Measurements from ENCODE around the gene FAM234B. TPM values are rescaled to one million over a fixed set of nuclear protein-coding genes. Genes with fewer than 3 reads are reported as not detected.

The FAM234B gene
- total RNA-seq, 1 experiment from 2014 or later = 25.9 TPM

GRCh38 chr12:12999959-13000615 is 44.1 kb upstream of the FAM234B start, which contains the start of gene HEBP1 (continued):
- no peak for TF ChIP-seq ZNF425 (CRISPR knock-in tag; conservative IDR thresholded peaks at IDR 0.05)
- TF ChIP-seq TEAD4 (CRISPR knock-in tag; IDR thresholded peaks at IDR 0.05) = no peak
- no peak for TF ChIP-seq CTCF (IDR thresholded peaks at IDR 0.05)
- TF ChIP-seq ELF4 (CRISPR knock-in tag; IDR thresholded peaks at IDR 0.05; ENCODE audit: low read depth) = no peak
- no peak; the same call in 1 of the 2 replicates for TF ChIP-seq MLX (CRISPR knock-in tag; IDR thresholded peaks at IDR 0.05)
- TF ChIP-seq PRDM15 (CRISPR knock-in tag; IDR thresholded peaks at IDR 0.05) = no peak

- peak; percentile 33 for ATAC-seq
- TF ChIP-seq NR3C1 (CRISPR knock-in tag; conservative IDR thresholded peaks at IDR 0.05; ENCODE audit: low read depth) (no peak), E2F4 (CRISPR knock-in tag; IDR thresholded peaks at IDR 0.05; ENCODE audit: borderline replicate concordance, low read depth) (0 out of 2 replicates have a peak, but pooled peaks have one; percentile 20), TCF7 (CRISPR knock-in tag; IDR thresholded peaks at IDR 0.05; ENCODE audit: low read depth) (no peak), PRDM15 (CRISPR knock-in tag; IDR thresholded peaks at IDR 0.05) (no peak), ZBTB43 (CRISPR knock-in tag; IDR thresholded peaks at IDR 0.05) (no peak), PRRX2 (CRISPR knock-in tag; IDR thresholded peaks at IDR 0.05) (no peak), ERG (CRISPR knock-in tag; IDR thresholded peaks at IDR 0.05) (no peak)
- Mint-ChIP-seq H3K4me3 (peak overlapping the region; percentile 89), H3K27ac (peak overlapping the region; percentile 22; the same call in 1 of the 2 replicates), H3K36me3 (no peaks in the 10 kb centered on the region), H3K9me3 (no peaks in the 10 kb centered on the region), H3K4me1 (peaks cover 55% of the 10 kb centered on the region), H3K27me3 (ENCODE audit: low read depth) (peaks cover 32% of the 10 kb centered on the region)
- ChIA-PET CTCF (no interaction called here), POLR2A (no interaction called here)
- no peak for DNase-seq (ENCODE audit: low spot score)
These were observed 43.6 kb upstream of the FAM234B start for GRCh38 chr12:13000616-13000924.

Measured in WTC11 (cell line).